Cardiac septum (tissue), 1 donor: ENCODE measurements around the gene CA9. TPM values are rescaled to one million over a fixed set of nuclear protein-coding genes. Genes with fewer than 3 reads are reported as not detected.

Experiments
- DNase-seq: peaks from one replicate; pipeline ENCODE4 v3.0.0-alpha.2; 2020; ENCODE audit warnings: low spot score
- intact Hi-C: fragments of 100-400 bp; cut with DNase I; formaldehyde crosslinking; loops from one replicate; pipeline ENCODE4 v1.14.0; 2022
- total RNA-seq: library from RNA; stranded (reverse); fragmentation: NEBNext Ultra II Directional; extraction: Animal tissue kit (Norgen Biotek cat#: 25700); gene quantifications from one replicate; pipeline ENCODE4 v1.2.1, GENCODE V29; 2021
- donor health status: DM: no; HTN: no; CAD: no.

The CA9 gene
- total RNA-seq, 1 donor from 2014 or later, result 0.48 TPM

DNA sequence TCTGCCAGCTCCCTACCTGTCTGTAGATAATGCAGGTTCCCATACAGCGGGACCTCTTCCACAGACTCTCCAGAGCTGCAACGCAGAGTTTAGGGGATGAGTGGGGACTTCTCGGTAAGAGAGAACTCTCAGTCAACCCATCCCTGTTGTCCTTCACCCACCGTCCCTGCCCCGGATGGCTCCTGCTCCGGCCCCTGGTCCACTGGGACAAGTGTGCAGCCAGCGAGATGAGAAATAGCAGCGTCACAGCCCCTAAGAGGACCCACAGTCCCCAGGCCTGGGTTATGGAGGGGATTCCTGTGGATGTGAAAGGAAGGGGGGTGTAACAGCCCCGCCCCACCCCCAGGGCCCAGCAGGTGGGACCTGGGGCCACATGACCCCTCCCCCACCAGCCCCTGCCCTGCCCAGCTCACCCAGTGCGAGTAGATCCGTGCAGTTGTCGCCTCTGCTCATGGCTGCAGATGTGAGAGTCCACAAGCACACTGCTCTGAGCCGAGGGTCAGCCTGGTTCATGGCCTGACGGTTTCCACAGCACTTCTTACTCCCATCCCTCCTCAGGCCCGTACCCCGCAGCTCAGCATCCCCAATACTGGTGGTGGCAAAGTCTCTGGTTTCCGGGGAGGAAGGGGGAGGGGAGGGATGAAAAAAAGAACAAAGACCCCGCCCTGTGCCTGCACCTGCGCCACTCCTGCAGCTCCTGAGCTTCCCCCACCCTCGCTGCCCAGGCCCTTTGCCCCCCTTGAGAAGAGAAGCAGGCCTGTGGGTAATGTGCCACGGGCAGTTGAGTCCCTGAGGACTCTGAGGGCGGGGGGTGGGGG lies 23.2 kb upstream of the CA9 start, which contains the start of gene SIT1:
SIT1 (minus strand) TSS at position 591 of the 818 bp plus-strand sequence; CDS start at position 513, 78 bp downstream.
- intact Hi-C loops, result no loop called here
- DNase-seq, result no peak

DNA sequence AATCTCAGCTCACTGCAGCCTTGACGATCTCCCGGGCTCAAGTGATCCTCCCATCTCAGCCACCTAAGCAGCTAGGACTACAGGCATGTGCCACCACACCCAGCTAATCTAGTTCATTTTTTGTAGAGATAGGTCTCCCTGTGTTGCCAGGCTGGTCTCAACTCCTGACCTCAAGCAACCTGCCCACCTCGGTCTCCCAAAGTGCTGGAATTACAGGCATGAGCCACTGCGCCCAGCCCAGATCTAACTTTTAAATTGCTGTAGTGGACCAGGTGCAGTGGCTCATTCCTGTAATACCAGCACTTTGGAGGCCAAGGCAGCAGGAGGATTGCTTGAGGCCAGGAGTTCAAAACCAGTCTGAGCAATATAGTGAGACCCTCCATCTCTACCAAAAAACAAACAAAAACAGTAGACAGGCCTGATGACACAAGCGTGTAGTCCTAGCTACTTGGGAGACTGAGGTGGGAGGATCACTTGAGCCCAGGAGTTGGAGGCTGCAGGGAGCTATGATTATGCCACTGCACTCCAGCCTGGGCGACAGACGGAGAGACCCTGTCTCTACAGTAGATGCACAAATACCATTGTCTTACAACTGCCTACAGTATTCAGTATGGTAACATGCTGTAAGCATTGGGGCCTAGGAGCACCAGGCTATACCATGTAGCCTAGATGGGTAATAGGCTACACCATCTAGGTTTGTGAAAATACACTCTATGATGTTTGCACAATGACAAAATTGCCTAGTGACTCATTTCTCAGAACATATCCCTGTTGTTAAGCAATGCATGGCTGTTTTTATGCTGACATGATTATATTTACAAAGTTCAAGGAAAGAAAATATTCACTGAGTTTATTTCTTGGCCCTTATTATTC lies 21.5 kb upstream of the CA9 start:
- peak; percentile 41 for DNase-seq
- intact Hi-C loops, result no loop called here

DNA sequence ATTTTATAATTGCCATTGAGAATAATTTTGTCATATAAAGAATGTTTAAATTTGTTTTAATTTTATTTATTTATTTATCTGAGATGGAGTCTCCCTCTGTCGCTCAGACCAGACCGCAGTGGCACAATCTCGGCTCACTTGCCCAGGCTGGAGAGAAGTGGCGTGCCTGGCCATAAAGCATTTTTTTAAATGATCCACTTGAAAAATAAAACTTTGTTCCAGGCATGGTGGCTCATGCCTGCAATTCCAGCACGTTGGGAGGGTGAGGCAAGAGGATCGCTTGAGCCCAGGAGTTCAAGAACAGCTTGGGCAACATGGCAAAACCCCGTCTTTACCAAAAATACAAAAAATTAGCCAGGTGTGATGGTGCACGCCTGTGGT lies 20.9 kb upstream of the CA9 start:
- intact Hi-C loops, result no loop called here
- no peak for DNase-seq

DNA sequence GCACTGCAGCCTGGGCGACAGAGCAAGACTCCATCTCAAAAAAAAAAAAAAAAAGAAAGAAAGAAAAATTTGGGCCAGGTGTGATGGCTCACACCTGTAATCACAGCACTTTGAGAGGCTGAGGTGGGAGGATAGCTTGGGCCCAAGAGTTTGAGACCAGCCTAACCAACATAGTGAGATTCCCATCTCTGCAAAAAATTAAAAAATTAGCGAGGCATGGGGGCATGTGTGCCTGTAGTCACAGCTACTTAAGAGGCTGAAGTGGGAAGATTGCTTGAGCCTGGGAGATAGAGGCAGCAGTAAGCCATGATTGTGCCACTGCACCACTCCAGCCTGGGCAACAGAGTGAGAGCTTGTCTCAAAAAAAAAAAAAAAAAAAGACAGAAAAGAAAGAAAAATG lies 20.1 kb upstream of the CA9 start:
- no peak for DNase-seq
- intact Hi-C loops, result no loop called here

DNA sequence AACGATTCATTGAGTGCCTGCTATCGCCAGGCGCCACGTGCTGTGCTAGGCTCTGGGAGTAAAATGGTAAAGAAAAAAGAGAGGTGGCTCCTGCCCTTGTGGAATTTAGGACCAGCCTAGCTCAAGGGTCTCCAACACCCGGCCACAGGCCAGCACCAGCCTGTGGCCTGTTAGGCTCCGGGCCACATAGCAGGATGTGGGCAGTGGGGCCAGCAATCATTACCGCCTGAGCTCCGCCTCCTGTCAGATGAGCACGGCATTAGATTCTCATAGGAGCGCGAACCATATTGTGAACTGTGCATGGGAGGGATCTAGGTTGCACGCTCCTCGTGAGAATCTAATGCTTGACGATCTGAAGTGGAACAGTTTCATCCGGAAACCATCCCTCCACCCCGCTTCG lies 17.4 kb upstream of the CA9 start:
- intact Hi-C loops, result loop anchor here (5.0 kb wide), 1 partner anchor 156 kb away; the partner anchor contains the start of gene SPAG8
- DNase-seq, result peak; percentile 73

DNA sequence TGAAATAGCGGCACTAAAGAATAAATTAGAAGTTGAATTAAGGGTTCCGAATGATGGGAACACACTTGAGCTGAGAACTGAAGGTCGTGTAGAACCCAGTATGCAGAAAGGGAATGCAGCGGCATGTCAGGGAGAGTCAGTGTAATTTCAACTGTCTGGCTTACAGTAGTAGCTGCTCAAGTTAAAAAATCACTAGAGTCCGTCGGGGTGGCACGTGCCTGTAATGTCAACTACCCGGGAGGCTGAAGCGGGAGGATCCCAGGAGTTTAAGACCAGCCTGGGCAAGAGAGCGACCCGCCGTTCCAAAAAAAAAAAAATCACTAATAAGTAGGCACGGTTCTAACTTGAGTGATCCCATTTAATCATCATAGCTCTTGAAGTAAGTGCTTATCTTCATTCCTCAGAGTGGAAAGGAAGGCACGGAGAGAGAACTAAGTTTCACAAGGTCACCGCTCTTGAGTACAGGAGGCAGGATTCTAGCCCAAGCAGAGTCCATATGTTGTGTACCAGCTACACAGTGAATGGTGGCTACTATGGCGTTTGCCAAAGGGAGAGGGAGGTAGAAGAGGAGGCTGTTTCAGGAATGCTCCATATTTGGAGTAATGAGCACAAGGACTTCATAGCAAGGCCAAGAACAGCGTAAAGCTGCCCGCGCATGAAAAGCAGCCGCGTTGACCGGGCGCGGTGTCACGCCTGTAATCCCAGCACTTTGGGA lies 16.7 kb upstream of the CA9 start:
- intact Hi-C loops, result loop anchor here (1.0 to 5.0 kb wide), 2 partner anchors 74 to 155 kb away; partner anchors contain the start of gene SPAG8
- DNase-seq, result peak; percentile 44

DNA sequence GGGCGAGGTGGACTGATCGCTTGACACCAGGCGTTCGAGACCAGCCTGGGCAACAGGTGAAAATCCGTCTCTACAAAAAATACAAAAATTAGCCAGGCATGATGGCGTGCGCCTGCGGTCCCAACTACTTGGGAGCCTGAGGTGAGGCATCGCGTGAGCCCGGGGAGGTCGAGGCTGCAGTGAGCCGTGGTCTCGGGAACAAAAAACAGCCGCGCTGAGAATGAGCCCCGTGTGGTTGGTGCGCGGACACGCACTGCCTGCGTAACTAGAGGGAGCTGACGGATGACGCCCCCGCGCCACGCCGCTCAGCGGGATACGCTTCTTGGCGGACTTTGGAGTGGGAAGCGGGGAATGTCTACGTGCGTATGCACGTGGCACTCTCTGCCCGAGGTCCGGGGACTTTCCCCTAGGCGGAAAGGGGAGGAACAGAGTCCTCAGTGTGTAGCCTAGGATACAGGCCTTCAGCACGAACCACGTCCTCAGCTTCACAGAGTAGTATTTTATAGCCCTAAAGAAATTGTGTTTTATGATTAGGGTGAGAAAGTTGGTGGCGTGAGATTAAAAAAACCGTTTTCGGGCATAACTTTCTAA lies 16.1 kb upstream of the CA9 start, which contains the start of gene RMRP:
RMRP (minus strand) TSS at position 474 of the 591 bp plus-strand sequence.
- intact Hi-C loops, result loop anchor here (1.0 to 5.0 kb wide), 4 partner anchors 33 to 155 kb away; partner anchors contain the start of genes SPAG8 and TESK1

DNA sequence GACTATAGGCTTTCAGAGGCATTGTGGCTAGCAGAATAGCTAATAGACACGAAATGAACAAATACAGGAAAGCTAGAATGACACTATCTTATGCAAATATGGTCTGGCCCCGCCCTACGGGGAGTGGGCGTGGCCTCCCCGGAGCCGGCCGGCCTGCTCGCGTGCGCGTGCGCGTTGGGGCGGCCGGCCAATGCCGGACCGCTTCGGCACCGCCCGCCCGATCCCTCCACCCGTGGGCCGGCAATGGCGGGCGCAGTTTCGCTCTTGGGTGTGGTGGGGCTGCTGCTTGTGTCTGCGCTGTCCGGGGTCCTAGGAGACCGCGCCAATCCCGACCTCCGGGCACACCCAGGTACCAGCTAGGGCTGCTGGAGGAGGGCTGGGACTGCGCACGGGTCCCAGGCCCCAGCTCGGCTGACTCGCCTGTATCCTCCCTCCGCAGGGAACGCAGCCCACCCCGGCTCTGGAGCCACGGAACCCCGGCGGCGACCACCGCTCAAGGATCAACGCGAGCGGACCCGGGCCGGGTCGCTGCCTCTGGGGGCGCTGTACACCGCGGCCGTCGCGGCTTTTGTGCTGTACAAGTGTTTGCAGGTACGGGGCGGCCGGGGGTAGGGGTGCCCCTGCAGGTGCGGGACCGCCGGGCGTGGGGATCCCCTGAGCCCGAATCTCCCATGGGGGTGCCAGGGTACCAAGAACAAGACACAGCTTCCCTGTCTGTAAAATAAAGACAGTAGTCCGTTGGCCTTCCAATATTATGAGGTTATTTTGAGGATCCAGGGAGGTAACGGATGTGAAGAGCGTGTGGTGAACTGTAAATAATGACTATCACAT lies 15.4 kb upstream of the CA9 start, which contains the start of gene CCDC107:
CCDC107 (plus strand) TSS at position 156 of the 831 bp plus-strand sequence; CDS start at position 244, 88 bp downstream.
- peak; percentile 93 for DNase-seq
- intact Hi-C loops, result loop anchor here (2.0 to 5.0 kb wide), 3 partner anchors 32 to 154 kb away; partner anchors contain the start of genes SPAG8 and TESK1

More for the DNA sequence above, 16.1 kb upstream of the CA9 start, which contains the start of gene RMRP:
- peak; percentile 96 for DNase-seq

DNA sequence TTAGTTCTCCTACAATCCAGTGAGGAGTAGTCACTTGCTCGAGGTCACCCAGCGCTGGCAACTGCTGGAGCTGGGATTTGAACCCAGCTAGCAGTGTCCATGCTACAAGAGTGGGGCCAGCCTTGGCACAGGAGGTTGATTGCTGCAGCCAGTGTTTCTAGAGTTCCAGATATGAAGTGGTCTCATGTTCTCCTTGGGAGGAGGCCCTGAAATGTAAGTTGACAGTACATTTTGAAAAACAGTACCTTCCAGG lies 14.8 kb upstream of the CA9 start:
- DNase-seq, result peak; percentile 64
- intact Hi-C loops, result loop anchor here (2.0 to 5.0 kb wide), 3 partner anchors 32 to 153 kb away; partner anchors contain the start of genes SPAG8 and TESK1

DNA sequence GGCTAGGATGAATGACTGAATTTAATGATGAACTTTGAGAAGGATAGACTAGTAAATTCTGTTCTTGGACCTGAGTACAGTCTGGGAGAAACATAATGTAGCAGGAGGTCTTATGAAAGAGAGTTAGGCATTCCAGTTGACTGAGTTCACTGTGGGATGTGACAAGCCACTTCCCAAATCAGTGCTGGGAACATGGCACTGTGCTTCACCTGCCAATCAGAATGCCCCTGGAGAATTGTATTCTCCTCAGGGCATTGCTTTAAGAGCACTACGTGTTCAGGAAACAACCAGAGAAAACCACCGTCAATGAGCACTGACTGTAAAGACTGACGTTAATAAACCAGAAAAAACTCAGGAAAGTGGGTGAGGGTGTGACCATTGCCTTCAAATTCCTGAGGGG lies 14.4 kb upstream of the CA9 start:
- intact Hi-C loops, result loop anchor here (2.0 to 5.0 kb wide), 3 partner anchors 31 to 153 kb away; partner anchors contain the start of genes SPAG8 and TESK1
- peak; percentile 44 for DNase-seq

DNA sequence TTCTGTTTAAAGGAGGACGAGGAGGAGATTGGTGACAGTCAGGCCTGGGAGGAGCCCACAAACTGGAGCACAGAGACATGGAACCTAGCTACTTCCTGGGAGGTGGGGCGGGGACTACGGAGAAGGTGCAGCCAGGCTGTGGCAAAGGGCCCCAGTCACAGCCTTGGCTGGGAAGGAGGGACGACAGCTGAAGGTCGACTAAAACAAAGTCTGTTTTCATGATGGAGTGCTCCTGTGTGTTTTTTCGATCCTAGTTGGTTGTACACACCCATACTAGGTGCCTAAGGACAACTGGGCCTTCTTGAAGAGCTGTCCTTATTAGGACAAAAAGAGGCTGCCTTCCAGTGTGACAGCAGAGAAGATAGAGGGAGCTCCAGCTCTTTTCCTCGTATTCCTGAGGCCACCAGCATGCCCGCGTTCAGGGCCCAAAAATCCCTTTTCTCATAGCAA lies 12.7 kb upstream of the CA9 start:
- intact Hi-C loops, result loop anchor here (10.0 kb wide), 1 partner anchor 224 kb away; no protein-coding TSS in a partner anchor
- DNase-seq, result no peak

DNA sequence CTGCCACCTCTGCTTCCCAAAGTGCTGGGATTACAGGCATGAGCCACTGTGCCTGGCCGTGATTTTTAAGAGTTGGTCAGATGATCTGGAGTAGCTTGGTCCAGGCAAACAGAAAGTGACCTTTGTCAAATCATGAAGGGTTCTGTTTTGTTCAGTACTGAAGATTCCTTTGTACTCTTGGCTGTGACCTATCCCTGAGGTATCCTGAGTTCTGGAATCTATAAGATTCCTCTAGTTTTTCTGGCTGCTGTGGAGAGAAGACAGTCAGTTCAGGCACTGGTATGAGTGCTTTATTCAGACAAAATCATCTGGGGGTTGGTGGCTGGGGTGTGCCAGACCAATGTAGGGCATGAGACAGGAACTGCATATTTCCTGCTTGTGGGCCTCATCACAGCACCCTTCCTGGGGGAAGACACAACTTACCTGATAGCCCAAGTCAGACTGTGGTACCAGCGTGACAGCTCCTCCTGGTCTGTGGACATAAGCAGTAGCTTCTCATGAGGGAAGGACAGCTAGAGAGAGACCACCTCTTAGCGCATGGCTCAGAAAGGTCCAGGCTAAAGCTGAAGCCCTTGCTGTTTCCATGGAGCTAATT lies 11.9 kb upstream of the CA9 start:
- no peak for DNase-seq
- intact Hi-C loops, result loop anchor here (10.0 kb wide), 1 partner anchor 223 kb away; no protein-coding TSS in a partner anchor

DNA sequence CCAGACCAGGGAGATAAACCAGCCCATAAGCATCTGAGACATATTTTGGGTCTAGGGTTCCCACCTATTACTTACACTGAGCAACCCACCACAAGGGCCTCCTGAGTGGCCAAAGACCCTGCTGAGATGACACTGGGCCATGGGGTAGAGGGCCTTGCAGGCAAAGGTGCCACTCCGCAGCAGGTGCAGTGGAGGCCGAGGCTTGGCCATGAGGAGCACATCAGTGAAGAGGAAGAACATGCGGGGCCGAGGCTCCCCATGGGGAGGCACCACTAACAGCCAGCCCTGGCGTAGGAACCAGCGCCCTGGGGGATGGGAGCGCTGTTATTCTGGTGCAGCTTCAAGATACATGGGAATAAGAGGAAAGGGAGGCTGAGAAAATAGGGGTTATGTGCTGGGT lies 11.3 kb upstream of the CA9 start:
- no peak for DNase-seq
- intact Hi-C loops, result loop anchor here (10.0 kb wide), 1 partner anchor 222 kb away; no protein-coding TSS in a partner anchor

DNA sequence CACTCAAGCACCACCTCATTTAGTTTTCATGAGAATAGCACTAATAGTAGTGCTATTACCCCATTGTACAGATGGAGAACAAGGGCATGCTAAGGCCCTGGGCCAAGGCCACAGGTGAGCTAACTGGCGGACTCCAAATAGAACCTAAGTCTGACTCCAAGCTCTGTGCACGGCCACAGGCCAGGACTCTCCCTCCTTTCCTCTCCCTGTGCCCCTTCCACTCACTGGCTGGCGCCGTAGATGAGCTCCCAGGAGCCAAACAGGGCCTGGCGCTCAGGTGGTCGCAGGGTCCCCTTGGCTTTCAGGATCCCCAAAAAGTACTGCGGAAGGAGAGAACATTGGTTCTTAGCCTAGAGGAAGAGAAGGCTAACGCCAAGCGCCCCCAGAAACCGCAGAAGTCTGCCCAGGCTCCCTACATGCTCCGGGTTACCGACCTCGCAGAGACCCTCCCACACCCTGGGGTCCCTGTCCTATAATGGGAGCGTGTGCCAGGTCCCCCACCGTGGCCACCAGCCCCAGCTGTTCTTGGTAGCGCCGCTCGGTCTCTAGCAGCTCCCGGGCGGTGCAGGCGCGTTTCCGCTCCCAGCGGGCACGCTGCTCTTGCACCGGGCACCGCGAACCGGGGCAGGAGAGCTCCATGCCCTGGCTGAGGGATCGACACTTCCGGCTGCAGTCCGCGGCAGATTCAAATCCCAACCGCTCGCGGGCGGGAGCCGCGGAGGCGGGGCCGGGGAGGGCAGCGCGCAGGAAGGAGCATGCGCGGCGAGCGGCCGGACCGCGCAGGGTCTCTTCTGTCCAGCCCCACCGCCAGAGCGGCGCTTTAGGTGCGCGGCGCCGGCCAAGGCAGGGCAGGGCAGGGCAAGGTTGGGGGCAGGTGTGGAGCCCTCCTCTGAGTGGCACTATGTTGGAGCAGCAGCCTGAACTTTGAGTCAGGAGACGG lies 8.9 kb upstream of the CA9 start, which contains the start of gene ARHGEF39:
ARHGEF39 (minus strand) TSS at position 665 of the 940 bp plus-strand sequence; CDS start at position 639, 26 bp downstream.
- peak; percentile 90 for DNase-seq
- intact Hi-C loops, result loop anchor here (10.0 kb wide), 1 partner anchor 220 kb away; no protein-coding TSS in a partner anchor

DNA sequence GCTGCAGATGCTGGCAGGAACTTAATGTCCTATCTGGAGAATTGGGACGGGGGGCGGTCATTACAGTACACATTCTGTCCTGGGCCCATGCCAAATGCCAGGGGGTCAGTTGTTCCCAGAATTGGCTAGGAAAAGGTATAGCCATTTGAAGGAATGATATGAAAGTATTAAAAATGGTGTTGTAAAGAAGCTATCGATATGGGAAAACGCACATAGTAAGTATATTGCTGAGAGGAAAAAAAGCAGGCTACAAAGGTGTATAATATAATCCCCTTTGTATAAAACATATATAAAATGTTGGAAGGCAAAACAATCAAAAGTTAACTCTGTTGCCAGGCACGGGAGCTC lies 8.3 kb upstream of the CA9 start:
- intact Hi-C loops, result loop anchor here (10.0 kb wide), 1 partner anchor 219 kb away; no protein-coding TSS in a partner anchor
- DNase-seq, result no peak

DNA sequence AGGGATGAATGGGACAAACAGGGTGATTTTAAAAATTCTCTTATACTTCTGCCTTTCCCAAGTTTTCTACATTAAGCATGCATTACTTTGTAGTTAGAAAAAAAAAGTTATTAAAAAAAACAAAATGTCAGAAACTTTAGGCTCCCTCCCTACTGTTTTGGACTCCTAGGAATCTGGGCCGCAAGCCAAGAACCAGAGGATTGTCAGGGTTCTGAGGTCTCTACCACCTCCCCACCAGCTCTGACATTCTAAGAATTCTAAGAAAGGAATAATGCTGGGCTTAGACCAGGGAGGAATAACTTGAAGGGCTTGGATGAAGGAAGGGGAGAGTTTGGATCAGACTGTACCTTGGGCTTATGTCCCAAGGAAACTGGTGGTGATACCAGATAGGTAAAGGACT lies 7.7 kb upstream of the CA9 start:
- DNase-seq, result no peak
- intact Hi-C loops, result loop anchor here (10.0 kb wide), 1 partner anchor 219 kb away; no protein-coding TSS in a partner anchor
